Activated effector memory CD4-positive, alpha-beta T cell treated with anti-CD3 and anti-CD28 coated beads, Interleukin-2, amount 50 U/mL, for 16 hours (primary cell): Measurements from ENCODE around the gene IFNAR2.

Experiments used
- DNase-seq: peaks from one replicate; pipeline ENCODE4 v3.0.0-alpha.2; 2020

IFNAR2 gene

DNA sequence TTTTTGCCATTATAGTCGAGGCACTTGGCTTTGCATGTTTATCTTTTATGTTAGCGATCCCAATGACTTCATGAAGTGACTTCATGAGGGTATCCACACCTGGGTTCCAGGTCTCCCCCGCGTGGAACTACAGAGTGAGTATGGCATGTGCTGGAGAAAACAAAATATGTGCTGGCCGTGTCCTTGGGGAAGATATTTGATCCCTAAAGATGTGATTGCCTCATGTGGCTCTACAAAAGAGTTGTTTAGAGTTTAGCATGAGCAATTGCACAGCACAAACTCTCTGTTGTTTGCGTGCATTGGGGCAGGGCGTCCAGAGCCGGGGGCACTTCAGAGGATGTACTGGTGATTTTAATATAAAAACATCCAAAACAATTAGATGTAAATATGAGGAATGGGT lies 41.2 kb downstream of the IFNAR2 start:
- DNase-seq, result no peak

DNA sequence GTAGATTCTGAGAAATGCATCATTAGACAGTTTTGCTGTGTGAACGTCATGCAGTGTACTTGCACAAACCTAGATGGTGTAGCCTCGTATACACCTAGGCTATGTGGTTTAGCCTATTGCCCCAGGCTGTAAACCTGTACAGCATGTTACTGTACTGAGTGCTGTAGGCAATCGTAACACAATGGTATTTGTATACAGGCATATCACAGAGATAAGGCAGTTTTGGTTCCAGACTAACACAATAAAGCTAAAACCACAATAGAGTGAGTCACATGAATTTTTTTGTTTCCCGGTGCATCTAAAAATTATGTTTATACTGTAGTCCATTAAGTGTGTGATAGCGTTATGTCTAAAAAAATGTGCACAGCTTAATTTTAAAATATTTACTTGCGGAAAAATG lies 43.3 kb downstream of the IFNAR2 start:
- DNase-seq, result no peak

DNA sequence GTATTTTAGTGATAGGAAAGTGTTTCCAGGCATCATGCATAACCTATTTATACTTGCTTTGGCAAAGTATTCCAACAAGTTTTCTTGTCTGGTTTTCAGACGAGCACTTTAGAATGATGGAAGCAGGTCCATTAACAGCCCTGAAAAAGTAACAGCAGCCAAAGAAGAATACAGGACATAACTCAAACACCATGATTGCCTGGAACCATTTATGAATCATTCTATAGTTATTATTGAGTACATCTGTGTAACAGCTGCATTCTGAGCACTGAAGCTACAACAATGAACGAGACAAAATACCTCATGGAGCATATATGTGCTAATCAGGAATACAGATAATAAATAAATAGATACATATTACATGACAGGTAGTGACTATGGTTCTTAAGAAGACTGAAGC lies 49.0 kb downstream of the IFNAR2 start:
- DNase-seq, result no peak

DNA sequence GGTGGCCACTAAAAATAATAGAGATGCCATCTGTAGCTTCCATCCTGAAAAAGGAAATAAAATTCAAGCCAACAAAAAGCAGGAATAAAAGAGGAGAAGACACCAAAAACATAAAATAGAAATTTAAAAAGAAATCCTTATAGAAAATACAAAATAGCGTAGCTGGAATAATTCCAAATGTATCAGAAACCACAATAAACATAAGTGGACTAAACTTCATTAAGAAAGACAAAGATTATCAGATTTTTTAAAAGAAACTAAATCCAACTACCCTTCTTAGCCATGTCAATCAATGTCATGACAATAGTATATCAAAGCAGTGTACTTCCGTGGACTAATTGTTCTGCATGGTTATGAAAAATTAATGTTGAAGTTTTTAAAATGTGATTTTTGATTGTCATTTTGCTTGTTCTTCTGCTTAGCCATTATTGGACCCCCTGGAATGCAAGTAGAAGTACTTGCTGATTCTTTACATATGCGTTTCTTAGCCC lies 49.6 kb downstream of the IFNAR2 start:
- DNase-seq, result no peak
